MM.1S (cell line): ENCODE results near the gene TMEM214.

Experiments used
- DNase-seq: peaks from one replicate; pipeline ENCODE4 v3.0.0-alpha.2; 2015
- H2AFZ ChIP-seq: fragments of 300-600 bp; sonication (generic); 2 replicates; pipeline ENCODE4 v1.6.0; 2016; ENCODE audit warnings: antibody characterized with exemption, low read length
- H3F3A ChIP-seq: fragments of 300-600 bp; sonication (generic); 2 replicates; pipeline ENCODE4 v1.6.1; 2016; ENCODE audit warnings: mild to moderate bottlenecking, antibody characterized with exemption, low read length, moderate library complexity, mixed read lengths; ENCODE audit not compliant: insufficient read depth
- H3K27ac ChIP-seq: fragments of 300-600 bp; sonication (generic); 2 replicates; pipeline ENCODE4 v1.5.1; 2016; ENCODE audit warnings: mild to moderate bottlenecking, low read length
- H3K27me3 ChIP-seq: fragments of 300-600 bp; sonication (generic); replicated peaks from 2 replicates; pipeline ENCODE4 v1.6.0; 2016; ENCODE audit warnings: low read length; ENCODE audit not compliant: insufficient read depth
- H3K36me3 ChIP-seq: fragments of 300-600 bp; sonication (generic); replicated peaks from 2 replicates; pipeline ENCODE4 v1.6.1; 2016; ENCODE audit warnings: mild to moderate bottlenecking, low read length, mixed read lengths; ENCODE audit not compliant: insufficient read depth
- H3K4me1 ChIP-seq: fragments of 300-600 bp; sonication (generic); 2 replicates; pipeline ENCODE4 v1.6.1; 2016; ENCODE audit warnings: low read length, mixed read lengths
- H3K4me2 ChIP-seq: fragments of 300-600 bp; sonication (generic); 2 replicates; pipeline ENCODE4 v1.6.0; 2016; ENCODE audit warnings: low read depth, low read length
- H3K4me3 ChIP-seq: fragments of 300-600 bp; sonication (generic); 2 replicates; pipeline ENCODE4 v1.5.1; 2016; ENCODE audit warnings: low read length, mixed read lengths
- H3K79me2 ChIP-seq: fragments of 300-600 bp; sonication (generic); 2 replicates; pipeline ENCODE4 v1.6.1; 2016; ENCODE audit warnings: mixed run types, low read length, mixed read lengths
- H3K9ac ChIP-seq: fragments of 300-600 bp; sonication (generic); 2 replicates; pipeline ENCODE4 v1.6.1; 2016; ENCODE audit warnings: low read length, mixed read lengths
- H3K9me2 ChIP-seq: fragments of 300-600 bp; sonication (generic); replicated peaks from 2 replicates; pipeline ENCODE4 v1.6.1; 2016; ENCODE audit warnings: mild to moderate bottlenecking, low read length, mixed read lengths; ENCODE audit not compliant: insufficient read depth
- H3K9me3 ChIP-seq: fragments of 300-600 bp; sonication (generic); replicated peaks from 2 replicates; pipeline ENCODE4 v1.6.1; 2016; ENCODE audit warnings: mild to moderate bottlenecking, low read length, mixed read lengths; ENCODE audit not compliant: insufficient read depth
- H4K20me1 ChIP-seq: fragments of 300-600 bp; sonication (generic); 2 replicates; pipeline ENCODE4 v1.6.1; 2016; ENCODE audit warnings: mild to moderate bottlenecking, low read length, moderate library complexity, mixed read lengths; ENCODE audit not compliant: insufficient read depth
- EZH2 ChIP-seq: fragments of 300-600 bp; sonication (generic); optimal IDR thresholded peaks from 2 replicates; pipeline ENCODE3; 2017; ENCODE audit warnings: low read depth, mild to moderate bottlenecking, antibody characterized with exemption, low read length, mixed read lengths
- EZH2phosphoT487 ChIP-seq: fragments of 300-600 bp; sonication (generic); IDR thresholded peaks from 2 replicates; pipeline ENCODE4 v1.6.1; 2018; ENCODE audit warnings: antibody characterized with exemption, low read length
- TF ChIP-seq, protein P1 (sequence below): fragments of 300-600 bp; sonication (generic); IDR thresholded peaks from 2 replicates; pipeline ENCODE4 v1.5.1; 2016; ENCODE audit warnings: antibody characterized with exemption, low read length, mixed read lengths

TMEM214 gene

DNA sequence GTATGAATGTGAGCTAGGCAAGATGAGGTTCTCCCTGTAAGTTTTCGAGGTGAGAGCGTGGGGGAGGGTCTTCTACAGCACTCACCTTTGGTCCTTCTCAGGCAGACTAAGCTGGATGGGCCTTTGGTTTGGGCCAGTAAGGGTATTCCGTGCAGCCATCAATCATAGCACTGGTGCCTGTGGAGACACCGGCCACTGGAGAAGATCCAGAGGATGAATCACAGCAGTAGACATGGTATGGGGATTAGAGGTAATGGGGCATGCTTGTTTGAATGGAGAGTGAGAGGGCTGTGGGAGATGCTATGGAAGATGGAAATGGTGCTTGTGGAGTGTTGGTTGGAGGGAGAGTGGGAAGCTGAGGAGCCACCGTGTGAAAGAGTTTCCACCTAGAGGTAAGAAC is 46.2 kb upstream of the TMEM214 start:
- no peak for DNase-seq
- no peak for TF ChIP-seq EZH2
- no peak for TF ChIP-seq EZH2phosphoT487
- TF ChIP-seq, protein P1, sequence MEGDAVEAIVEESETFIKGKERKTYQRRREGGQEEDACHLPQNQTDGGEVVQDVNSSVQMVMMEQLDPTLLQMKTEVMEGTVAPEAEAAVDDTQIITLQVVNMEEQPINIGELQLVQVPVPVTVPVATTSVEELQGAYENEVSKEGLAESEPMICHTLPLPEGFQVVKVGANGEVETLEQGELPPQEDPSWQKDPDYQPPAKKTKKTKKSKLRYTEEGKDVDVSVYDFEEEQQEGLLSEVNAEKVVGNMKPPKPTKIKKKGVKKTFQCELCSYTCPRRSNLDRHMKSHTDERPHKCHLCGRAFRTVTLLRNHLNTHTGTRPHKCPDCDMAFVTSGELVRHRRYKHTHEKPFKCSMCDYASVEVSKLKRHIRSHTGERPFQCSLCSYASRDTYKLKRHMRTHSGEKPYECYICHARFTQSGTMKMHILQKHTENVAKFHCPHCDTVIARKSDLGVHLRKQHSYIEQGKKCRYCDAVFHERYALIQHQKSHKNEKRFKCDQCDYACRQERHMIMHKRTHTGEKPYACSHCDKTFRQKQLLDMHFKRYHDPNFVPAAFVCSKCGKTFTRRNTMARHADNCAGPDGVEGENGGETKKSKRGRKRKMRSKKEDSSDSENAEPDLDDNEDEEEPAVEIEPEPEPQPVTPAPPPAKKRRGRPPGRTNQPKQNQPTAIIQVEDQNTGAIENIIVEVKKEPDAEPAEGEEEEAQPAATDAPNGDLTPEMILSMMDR, result no peak
- no peak overlapping the region for H3K9ac ChIP-seq
- H3K4me2 ChIP-seq, result no peak overlapping the region
- no peaks in the 10 kb centered on the region for H3K9me3 ChIP-seq
- H2AFZ ChIP-seq, result no peak overlapping the region
- no peak overlapping the region for H3K27ac ChIP-seq
- H3K36me3 ChIP-seq, result no peaks in the 10 kb centered on the region
- H3K27me3 ChIP-seq, result no peaks in the 10 kb centered on the region
- no peaks in the 10 kb centered on the region for H3K4me1 ChIP-seq
- no peaks in the 10 kb centered on the region for H3K79me2 ChIP-seq
- H3K4me3 ChIP-seq, result no peak overlapping the region
- no peaks in the 10 kb centered on the region for H3K9me2 ChIP-seq
- no peaks in the 10 kb centered on the region for H3F3A ChIP-seq
- no peaks in the 10 kb centered on the region for H4K20me1 ChIP-seq

DNA sequence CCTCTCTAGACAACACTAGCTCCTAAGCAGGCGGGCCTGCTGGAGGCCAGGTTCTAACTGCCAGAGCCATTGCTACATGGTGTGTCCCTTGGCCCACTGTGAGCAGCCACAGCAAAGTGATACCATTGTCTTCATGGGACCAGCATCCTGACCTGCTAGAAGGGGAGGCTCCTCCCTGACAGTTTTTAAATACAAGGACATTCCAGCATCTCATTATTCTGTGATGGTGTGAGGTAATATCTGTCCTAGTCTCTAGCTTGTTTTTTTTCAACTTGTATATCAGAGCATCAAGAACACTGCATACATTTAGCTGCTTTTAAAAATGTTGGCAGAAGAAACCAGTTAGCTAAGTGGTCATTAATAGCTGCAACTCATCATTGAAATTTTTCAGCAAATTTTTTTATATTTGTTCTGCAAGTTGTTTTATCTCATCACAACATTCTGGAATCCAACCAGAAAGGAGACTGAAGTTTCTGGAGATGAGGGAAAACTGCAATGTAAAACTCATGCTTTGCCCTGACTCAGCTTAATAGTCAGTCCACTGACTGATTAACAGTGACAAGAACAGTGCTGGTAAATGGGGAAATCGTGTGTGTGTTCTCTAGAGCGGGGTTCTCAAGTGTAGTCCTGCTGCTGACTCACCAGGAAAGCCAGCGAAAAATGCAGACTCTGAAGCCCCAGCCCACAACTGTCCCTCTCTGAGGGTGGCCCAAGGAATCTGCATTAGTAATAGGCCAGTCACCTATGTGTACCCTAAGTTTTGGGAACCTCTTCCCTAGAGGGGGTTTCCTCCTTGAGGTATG is 44.5 kb upstream of the TMEM214 start:
- Histone ChIP-seq H3K4me3 (no peak overlapping the region), H3K9ac (no peak overlapping the region), H3F3A (no peaks in the 10 kb centered on the region), H3K4me2 (no peak overlapping the region), H4K20me1 (no peaks in the 10 kb centered on the region), H2AFZ (no peak overlapping the region), H3K4me1 (no peaks in the 10 kb centered on the region), H3K36me3 (no peaks in the 10 kb centered on the region), H3K27me3 (no peaks in the 10 kb centered on the region), H3K9me3 (no peaks in the 10 kb centered on the region), H3K79me2 (no peaks in the 10 kb centered on the region), H3K9me2 (no peaks in the 10 kb centered on the region), H3K27ac (no peak overlapping the region)
- no peak for DNase-seq
- TF ChIP-seq EZH2phosphoT487 (no peak), EZH2 (no peak)
- TF ChIP-seq, protein P1, result no peak

DNA sequence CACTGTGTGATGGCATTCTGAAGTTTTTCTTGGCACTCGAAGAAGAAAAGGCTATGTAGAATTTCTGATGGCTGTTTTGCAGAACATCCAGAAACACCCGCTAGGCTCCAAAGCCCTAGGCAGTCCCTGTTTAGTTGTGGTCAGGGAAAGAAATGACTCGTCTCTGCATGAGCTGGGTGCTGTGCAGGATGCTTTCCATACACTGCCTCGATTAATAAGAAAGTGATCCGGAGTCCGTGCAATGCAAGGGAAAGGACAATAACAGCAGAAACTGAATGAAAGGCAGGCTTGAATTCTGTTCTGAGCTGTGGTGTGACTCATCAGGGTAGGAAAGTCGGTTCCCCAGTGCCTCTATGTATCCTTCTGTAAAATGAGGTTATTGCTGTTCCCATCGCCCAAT is 43.6 kb upstream of the TMEM214 start:
- DNase-seq, result no peak
- H3K9ac ChIP-seq, result no peak overlapping the region

More for the DNA sequence above, 43.6 kb upstream of the TMEM214 start:
- no peaks in the 10 kb centered on the region for H3K4me1 ChIP-seq
- H3K4me3 ChIP-seq, result no peak overlapping the region
- no peaks in the 10 kb centered on the region for H3F3A ChIP-seq
- no peaks in the 10 kb centered on the region for H4K20me1 ChIP-seq
- H3K9me3 ChIP-seq, result no peaks in the 10 kb centered on the region
- H2AFZ ChIP-seq, result no peak overlapping the region
- no peak overlapping the region for H3K27ac ChIP-seq
- H3K36me3 ChIP-seq, result no peaks in the 10 kb centered on the region
- no peaks in the 10 kb centered on the region for H3K9me2 ChIP-seq
- TF ChIP-seq EZH2phosphoT487 (no peak), EZH2 (no peak)
- TF ChIP-seq, protein P1, result no peak
- H3K79me2 ChIP-seq, result no peaks in the 10 kb centered on the region
- H3K4me2 ChIP-seq, result no peak overlapping the region
- no peaks in the 10 kb centered on the region for H3K27me3 ChIP-seq
